ENCODE measurements around the gene MYCBPAP.

Gene MYCBPAP

DNA sequence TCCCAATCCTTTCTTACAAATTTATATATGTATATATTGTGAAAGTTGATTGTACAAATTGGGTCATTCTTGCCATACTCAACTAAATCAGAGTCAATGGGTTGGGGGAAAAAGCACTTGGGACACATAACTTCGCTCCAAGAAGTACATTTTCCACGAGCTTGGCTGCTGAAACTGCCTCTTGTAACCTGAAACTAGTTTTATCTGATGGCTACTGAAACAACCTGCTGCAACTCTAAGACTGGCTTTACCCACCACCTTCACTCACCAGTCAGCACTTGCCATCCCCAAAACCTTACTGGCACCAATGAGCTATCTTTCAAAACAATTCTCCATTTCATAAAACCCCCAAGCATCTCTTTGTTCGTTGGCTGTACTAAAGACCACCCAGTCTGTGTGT, 14.5 kb upstream of the MYCBPAP start:
- Histone ChIP-seq H3K79me2 (ENCODE audit: low read length) (no peaks in the 10 kb centered on the region), H3K27me3 (replicated peaks; ENCODE audit: insufficient read depth, low read length) (no peaks in the 10 kb centered on the region), H3K9me3 (replicated peaks; ENCODE audit: insufficient read depth, low read length) (no peaks in the 10 kb centered on the region), H3K4me2 (ENCODE audit: low read depth, low read length) (0 out of 2 replicates have a peak overlapping the region, but pooled peaks have one; percentile 6), H3K27ac (ENCODE audit: low read length) (no peak overlapping the region), H3K9me2 (replicated peaks; ENCODE audit: insufficient read depth, low read length) (no peaks in the 10 kb centered on the region), H4K20me1 (ENCODE audit: insufficient read depth, low read length) (no peaks in the 10 kb centered on the region), H3F3A (ENCODE audit: insufficient read depth, low read length) (no peaks in the 10 kb centered on the region), H3K4me1 (ENCODE audit: low read length) (no peaks in the 10 kb centered on the region), H3K36me3 (replicated peaks; ENCODE audit: insufficient read depth, low read length) (no peaks in the 10 kb centered on the region), H3K9ac (ENCODE audit: low read length) (no peak overlapping the region), H3K4me3 (ENCODE audit: low read length) (no peak overlapping the region), H2AFZ (ENCODE audit: low read length) (peak overlapping the region; percentile 52; the same call in 1 of the 2 replicates)
- DNase-seq = peak; percentile 23
- TF ChIP-seq EZH2 (optimal IDR thresholded peaks at IDR 0.05; ENCODE audit: low read depth, low read length) = no peak
- no peak for TF ChIP-seq EZH2phosphoT487 (IDR thresholded peaks at IDR 0.05; ENCODE audit: low read length)
- no peak for TF ChIP-seq CTCF (IDR thresholded peaks at IDR 0.05; ENCODE audit: low read length)

GRCh38 chr17:50495217-50495823, 12.9 kb upstream of the MYCBPAP start:
- Histone ChIP-seq H3K27me3 (replicated peaks; ENCODE audit: insufficient read depth, low read length) (no peaks in the 10 kb centered on the region), H3K79me2 (ENCODE audit: low read length) (no peaks in the 10 kb centered on the region), H3K27ac (ENCODE audit: low read length) (no peak overlapping the region), H4K20me1 (ENCODE audit: insufficient read depth, low read length) (no peaks in the 10 kb centered on the region), H3K36me3 (replicated peaks; ENCODE audit: insufficient read depth, low read length) (no peaks in the 10 kb centered on the region), H3K9me2 (replicated peaks; ENCODE audit: insufficient read depth, low read length) (no peaks in the 10 kb centered on the region), H3K4me1 (ENCODE audit: low read length) (no peaks in the 10 kb centered on the region), H3F3A (ENCODE audit: insufficient read depth, low read length) (no peaks in the 10 kb centered on the region), H3K4me2 (ENCODE audit: low read depth, low read length) (no peak overlapping the region), H3K4me3 (ENCODE audit: low read length) (no peak overlapping the region), H3K9me3 (replicated peaks; ENCODE audit: insufficient read depth, low read length) (no peaks in the 10 kb centered on the region), H2AFZ (ENCODE audit: low read length) (no peak overlapping the region), H3K9ac (ENCODE audit: low read length) (no peak overlapping the region)
- DNase-seq = no peak
- TF ChIP-seq CTCF (IDR thresholded peaks at IDR 0.05; ENCODE audit: low read length) (no peak), EZH2phosphoT487 (IDR thresholded peaks at IDR 0.05; ENCODE audit: low read length) (no peak), EZH2 (optimal IDR thresholded peaks at IDR 0.05; ENCODE audit: low read depth, low read length) (no peak)

- Histone ChIP-seq H2AFZ (ENCODE audit: low read length) (no peak overlapping the region), H3K27ac (ENCODE audit: low read length) (no peak overlapping the region), H3K9me2 (replicated peaks; ENCODE audit: insufficient read depth, low read length) (no peaks in the 10 kb centered on the region), H3K4me3 (ENCODE audit: low read length) (no peak overlapping the region), H4K20me1 (ENCODE audit: insufficient read depth, low read length) (no peaks in the 10 kb centered on the region), H3F3A (ENCODE audit: insufficient read depth, low read length) (no peaks in the 10 kb centered on the region), H3K36me3 (replicated peaks; ENCODE audit: insufficient read depth, low read length) (no peaks in the 10 kb centered on the region), H3K79me2 (ENCODE audit: low read length) (no peaks in the 10 kb centered on the region), H3K9me3 (replicated peaks; ENCODE audit: insufficient read depth, low read length) (no peaks in the 10 kb centered on the region), H3K4me2 (ENCODE audit: low read depth, low read length) (no peak overlapping the region), H3K9ac (ENCODE audit: low read length) (no peak overlapping the region), H3K4me1 (ENCODE audit: low read length) (no peaks in the 10 kb centered on the region), H3K27me3 (replicated peaks; ENCODE audit: insufficient read depth, low read length) (no peaks in the 10 kb centered on the region)
- no peak for TF ChIP-seq EZH2 (optimal IDR thresholded peaks at IDR 0.05; ENCODE audit: low read depth, low read length)
- no peak for TF ChIP-seq EZH2phosphoT487 (IDR thresholded peaks at IDR 0.05; ENCODE audit: low read length)
- no peak for TF ChIP-seq CTCF (IDR thresholded peaks at IDR 0.05; ENCODE audit: low read length)
- no peak for DNase-seq
Measured at GRCh38 chr17:50495918-50496317, 12.3 kb upstream of the MYCBPAP start.
